ENCODE results near the gene CEP152. TPM values are rescaled to one million over a fixed set of nuclear protein-coding genes. Genes with fewer than 3 reads are reported as not detected.

The CEP152 gene
- total and polyA plus RNA-seq, 10 of the 15 experiments (the other 5 are each of a cell fraction or from before 2014, with no cell fraction given): 5.3 to 22.6 (median 14.2) TPM

- TF ChIP-seq, protein P1, sequence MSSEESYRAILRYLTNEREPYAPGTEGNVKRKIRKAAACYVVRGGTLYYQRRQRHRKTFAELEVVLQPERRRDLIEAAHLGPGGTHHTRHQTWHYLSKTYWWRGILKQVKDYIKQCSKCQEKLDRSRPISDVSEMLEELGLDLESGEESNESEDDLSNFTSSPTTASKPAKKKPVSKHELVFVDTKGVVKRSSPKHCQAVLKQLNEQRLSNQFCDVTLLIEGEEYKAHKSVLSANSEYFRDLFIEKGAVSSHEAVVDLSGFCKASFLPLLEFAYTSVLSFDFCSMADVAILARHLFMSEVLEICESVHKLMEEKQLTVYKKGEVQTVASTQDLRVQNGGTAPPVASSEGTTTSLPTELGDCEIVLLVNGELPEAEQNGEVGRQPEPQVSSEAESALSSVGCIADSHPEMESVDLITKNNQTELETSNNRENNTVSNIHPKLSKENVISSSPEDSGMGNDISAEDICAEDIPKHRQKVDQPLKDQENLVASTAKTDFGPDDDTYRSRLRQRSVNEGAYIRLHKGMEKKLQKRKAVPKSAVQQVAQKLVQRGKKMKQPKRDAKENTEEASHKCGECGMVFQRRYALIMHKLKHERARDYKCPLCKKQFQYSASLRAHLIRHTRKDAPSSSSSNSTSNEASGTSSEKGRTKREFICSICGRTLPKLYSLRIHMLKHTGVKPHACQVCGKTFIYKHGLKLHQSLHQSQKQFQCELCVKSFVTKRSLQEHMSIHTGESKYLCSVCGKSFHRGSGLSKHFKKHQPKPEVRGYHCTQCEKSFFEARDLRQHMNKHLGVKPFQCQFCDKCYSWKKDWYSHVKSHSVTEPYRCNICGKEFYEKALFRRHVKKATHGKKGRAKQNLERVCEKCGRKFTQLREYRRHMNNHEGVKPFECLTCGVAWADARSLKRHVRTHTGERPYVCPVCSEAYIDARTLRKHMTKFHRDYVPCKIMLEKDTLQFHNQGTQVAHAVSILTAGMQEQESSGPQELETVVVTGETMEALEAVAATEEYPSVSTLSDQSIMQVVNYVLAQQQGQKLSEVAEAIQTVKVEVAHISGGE (CRISPR knock-in tag; IDR thresholded peaks at IDR 0.05): no peak
- TF ChIP-seq PAX8 (IDR thresholded peaks at IDR 0.05) (no peak), TARDBP (IDR thresholded peaks at IDR 0.05; ENCODE audit: borderline replicate concordance) (no peak), NR2C2 (IDR thresholded peaks at IDR 0.05; ENCODE audit: borderline replicate concordance, control insufficient read depth, insufficient read length, low read depth) (no peak), ZBTB33 (IDR thresholded peaks at IDR 0.05) (peak; percentile 38; the same call in 1 of the 2 replicates), SIN3A (IDR thresholded peaks at IDR 0.05; ENCODE audit: low read depth, low read length) (no peak), HDAC2 (IDR thresholded peaks at IDR 0.05) (no peak), BHLHE40 (IDR thresholded peaks at IDR 0.05; ENCODE audit: borderline replicate concordance in 1 of 2, low read depth in 2 of 2, low read length in 1 of 2) (peak in 1 of 2 experiments; percentile 8; a peak in 1 of 4 replicates), SPI1 (IDR thresholded peaks at IDR 0.05; ENCODE audit: borderline replicate concordance, insufficient read depth, low read depth, low read length) (no peak), KLF5 (IDR thresholded peaks at IDR 0.05; ENCODE audit: partially characterized antibody) (no peak), ZNF207 (IDR thresholded peaks at IDR 0.05; ENCODE audit: borderline replicate concordance) (no peak), GABPA (IDR thresholded peaks at IDR 0.05; ENCODE audit: low read depth) (no peak), CREB1 (IDR thresholded peaks at IDR 0.05; ENCODE audit: low read depth) (no peak), NR2C1 (IDR thresholded peaks at IDR 0.05) (no peak), MXI1 (IDR thresholded peaks at IDR 0.05; ENCODE audit: low read depth, low read length) (no peak)
- TF ChIP-seq, protein P2, sequence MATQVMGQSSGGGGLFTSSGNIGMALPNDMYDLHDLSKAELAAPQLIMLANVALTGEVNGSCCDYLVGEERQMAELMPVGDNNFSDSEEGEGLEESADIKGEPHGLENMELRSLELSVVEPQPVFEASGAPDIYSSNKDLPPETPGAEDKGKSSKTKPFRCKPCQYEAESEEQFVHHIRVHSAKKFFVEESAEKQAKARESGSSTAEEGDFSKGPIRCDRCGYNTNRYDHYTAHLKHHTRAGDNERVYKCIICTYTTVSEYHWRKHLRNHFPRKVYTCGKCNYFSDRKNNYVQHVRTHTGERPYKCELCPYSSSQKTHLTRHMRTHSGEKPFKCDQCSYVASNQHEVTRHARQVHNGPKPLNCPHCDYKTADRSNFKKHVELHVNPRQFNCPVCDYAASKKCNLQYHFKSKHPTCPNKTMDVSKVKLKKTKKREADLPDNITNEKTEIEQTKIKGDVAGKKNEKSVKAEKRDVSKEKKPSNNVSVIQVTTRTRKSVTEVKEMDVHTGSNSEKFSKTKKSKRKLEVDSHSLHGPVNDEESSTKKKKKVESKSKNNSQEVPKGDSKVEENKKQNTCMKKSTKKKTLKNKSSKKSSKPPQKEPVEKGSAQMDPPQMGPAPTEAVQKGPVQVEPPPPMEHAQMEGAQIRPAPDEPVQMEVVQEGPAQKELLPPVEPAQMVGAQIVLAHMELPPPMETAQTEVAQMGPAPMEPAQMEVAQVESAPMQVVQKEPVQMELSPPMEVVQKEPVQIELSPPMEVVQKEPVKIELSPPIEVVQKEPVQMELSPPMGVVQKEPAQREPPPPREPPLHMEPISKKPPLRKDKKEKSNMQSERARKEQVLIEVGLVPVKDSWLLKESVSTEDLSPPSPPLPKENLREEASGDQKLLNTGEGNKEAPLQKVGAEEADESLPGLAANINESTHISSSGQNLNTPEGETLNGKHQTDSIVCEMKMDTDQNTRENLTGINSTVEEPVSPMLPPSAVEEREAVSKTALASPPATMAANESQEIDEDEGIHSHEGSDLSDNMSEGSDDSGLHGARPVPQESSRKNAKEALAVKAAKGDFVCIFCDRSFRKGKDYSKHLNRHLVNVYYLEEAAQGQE (IDR thresholded peaks at IDR 0.05; ENCODE audit: low read depth, low read length): no peak
- TF ChIP-seq, protein P3, sequence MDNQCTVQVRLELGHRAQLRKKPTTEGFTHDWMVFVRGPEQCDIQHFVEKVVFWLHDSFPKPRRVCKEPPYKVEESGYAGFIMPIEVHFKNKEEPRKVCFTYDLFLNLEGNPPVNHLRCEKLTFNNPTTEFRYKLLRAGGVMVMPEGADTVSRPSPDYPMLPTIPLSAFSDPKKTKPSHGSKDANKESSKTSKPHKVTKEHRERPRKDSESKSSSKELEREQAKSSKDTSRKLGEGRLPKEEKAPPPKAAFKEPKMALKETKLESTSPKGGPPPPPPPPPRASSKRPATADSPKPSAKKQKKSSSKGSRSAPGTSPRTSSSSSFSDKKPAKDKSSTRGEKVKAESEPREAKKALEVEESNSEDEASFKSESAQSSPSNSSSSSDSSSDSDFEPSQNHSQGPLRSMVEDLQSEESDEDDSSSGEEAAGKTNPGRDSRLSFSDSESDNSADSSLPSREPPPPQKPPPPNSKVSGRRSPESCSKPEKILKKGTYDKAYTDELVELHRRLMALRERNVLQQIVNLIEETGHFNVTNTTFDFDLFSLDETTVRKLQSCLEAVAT (IDR thresholded peaks at IDR 0.05): 0 out of 2 replicates have a peak, but pooled peaks have one; percentile 49
Measured at GRCh38 chr15:48782911-48783310, 28.0 kb downstream of the CEP152 start (continued).
